ENCODE measurements around the gene PDXDC1.
"Not testable (repeated sequence)": the region's sequence is repeated elsewhere in the genome, so short reads cannot be mapped to it uniquely, and the experiment has no call there.

PDXDC1 gene

DNA sequence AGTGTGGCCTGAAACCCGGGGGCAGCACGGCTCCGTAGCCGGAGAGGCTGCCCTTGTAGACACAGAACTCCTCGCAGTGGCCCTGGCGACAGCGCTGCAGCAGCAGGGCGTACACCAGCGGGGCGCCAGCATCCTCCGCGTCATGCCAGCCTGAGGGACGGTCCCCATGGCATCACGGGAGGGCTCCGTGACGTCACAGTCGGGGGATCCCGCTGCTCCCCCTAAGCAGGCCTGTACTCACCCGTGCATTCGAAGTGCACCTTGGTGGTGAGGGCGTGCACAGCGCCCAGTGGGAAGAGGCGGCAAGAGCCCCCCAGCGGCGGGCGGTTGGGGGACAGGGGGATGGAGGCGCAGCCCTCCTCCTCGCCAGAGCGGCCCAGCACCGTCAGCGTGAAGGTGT lies 158.7 kb downstream of the PDXDC1 start:
- H3K27ac ChIP-seq (ENCODE audit: low read length); H3K4me2 ChIP-seq (ENCODE audit: low read length); H3K36me3 ChIP-seq (replicated peaks; ENCODE audit: low read depth, low read length); H3K9ac ChIP-seq (ENCODE audit: low read length); H2AFZ ChIP-seq (ENCODE audit: low read depth, low read length); H3K79me2 ChIP-seq (ENCODE audit: low read length); H3K27me3 ChIP-seq (ENCODE audit: low read depth, low read length); H3K4me3 ChIP-seq (ENCODE audit: low read length); H3K9me3 ChIP-seq (ENCODE audit: insufficient read depth, low read length); H4K20me1 ChIP-seq (ENCODE audit: insufficient read depth, low read length); H3K4me1 ChIP-seq (ENCODE audit: low read length): not testable (repeated sequence)

DNA sequence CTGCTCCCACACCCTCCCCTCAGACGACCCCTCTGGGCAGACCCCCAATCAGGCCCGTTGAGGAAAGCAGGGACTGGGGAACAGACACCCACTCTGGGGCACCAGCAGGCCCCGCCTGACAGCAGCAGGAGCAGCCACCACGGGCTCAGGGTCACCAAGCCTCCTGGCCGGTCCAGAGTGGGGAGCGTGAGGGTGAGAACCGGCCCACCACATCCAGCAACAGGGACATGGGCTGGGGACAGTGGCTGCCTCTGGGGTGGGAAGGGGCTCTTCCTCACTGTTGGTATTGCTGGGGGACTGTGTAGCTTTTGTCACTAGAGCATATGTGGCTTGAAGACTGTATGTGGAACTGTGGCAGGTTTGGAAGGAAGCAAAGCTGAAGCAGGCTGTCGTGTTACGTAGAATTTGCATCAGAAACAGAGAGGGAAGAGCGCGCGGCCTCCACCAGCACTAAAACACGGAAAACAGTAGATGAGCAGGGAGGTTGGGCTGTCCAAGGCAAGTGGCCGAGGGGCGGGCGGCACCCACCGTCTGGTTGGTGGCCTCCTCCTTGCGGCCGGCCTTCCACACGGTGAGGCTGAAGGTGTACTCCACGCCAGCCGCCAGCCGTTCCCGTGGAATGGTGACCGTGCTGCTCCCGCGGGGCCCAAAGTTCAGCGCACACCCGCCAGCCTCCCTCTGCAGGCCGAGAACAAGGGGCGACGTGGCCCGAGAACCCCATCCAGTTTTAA lies 160.1 kb downstream of the PDXDC1 start:
- not testable (repeated sequence) for H3K4me3 ChIP-seq (ENCODE audit: low read length); H3K27me3 ChIP-seq (ENCODE audit: low read depth, low read length); H3K79me2 ChIP-seq (ENCODE audit: low read length); H2AFZ ChIP-seq (ENCODE audit: low read depth, low read length); H3K9ac ChIP-seq (ENCODE audit: low read length); H3K4me1 ChIP-seq (ENCODE audit: low read length); H3K36me3 ChIP-seq (replicated peaks; ENCODE audit: low read depth, low read length); H3K4me2 ChIP-seq (ENCODE audit: low read length); H4K20me1 ChIP-seq (ENCODE audit: insufficient read depth, low read length); H3K27ac ChIP-seq (ENCODE audit: low read length); H3K9me3 ChIP-seq (ENCODE audit: insufficient read depth, low read length)

DNA sequence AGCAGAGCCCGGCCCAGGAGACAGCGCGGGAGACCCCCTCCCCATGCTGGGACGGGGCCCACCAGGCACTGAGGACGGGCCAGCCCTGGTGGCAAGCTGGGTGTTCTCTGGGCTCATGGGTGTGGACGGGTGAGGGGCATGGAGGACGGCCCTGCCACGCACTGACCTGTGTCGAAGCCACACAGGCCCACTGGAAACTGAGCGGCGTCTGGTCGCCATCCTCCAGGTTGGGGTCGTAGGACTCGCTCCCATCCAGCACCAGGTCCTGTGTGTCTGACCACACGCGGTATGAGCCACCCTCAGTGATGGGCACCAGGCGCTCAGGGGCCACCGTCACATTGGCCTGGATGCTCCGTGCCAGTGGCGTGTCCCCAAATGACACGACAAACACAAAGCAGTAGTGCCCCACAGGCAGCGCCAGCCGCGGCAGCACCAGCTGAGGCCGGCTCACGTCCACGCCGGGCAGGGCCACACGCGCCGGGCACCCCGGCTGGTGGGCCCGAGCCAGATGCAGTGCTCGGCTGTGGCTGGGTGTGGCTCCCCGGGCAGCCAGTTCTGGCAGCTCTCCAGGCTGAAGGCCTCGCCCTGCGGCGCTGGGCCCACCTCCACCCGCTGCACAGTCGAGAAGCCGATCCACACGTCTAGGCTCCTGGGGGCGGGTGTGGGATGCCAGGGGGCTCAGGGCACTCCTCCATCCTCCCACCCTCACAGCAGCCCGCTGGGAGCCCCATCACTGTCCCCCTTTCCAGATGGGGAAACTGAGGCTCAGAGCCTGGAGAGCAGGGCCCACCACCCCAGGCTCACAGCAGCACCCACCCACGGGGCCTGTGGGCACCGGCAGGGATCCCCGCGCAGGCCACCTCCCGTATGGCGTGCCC lies 160.9 kb downstream of the PDXDC1 start:
- not testable (repeated sequence) for H3K4me2 ChIP-seq (ENCODE audit: low read length); H3K4me3 ChIP-seq (ENCODE audit: low read length); H2AFZ ChIP-seq (ENCODE audit: low read depth, low read length); H3K27ac ChIP-seq (ENCODE audit: low read length); H3K9ac ChIP-seq (ENCODE audit: low read length); H3K79me2 ChIP-seq (ENCODE audit: low read length); H3K4me1 ChIP-seq (ENCODE audit: low read length); H3K27me3 ChIP-seq (ENCODE audit: low read depth, low read length); H3K9me3 ChIP-seq (ENCODE audit: insufficient read depth, low read length); H4K20me1 ChIP-seq (ENCODE audit: insufficient read depth, low read length); H3K36me3 ChIP-seq (replicated peaks; ENCODE audit: low read depth, low read length)

DNA sequence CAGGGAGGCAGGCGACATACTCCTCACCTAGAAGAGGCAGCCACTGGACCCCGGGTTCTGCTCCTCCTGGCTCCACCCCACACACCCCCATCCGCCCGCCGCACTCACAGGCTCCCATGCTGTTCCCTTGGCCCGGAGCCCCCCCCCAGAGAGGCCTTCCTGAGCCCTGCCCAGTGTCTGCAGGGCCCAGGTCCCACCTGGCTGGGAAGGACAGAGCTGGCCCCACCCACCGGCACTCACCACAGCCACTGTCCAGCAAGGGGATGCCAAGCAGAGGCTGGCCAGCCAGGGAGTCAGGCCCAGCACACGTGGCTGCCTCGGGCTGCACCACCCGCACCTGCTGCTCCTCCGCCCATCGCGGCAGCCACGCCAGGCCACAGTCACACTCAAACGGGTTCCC lies 162.7 kb downstream of the PDXDC1 start:
- not testable (repeated sequence) for H3K4me1 ChIP-seq (ENCODE audit: low read length); H3K27me3 ChIP-seq (ENCODE audit: low read depth, low read length); H3K9me3 ChIP-seq (ENCODE audit: insufficient read depth, low read length); H3K4me2 ChIP-seq (ENCODE audit: low read length); H4K20me1 ChIP-seq (ENCODE audit: insufficient read depth, low read length); H3K9ac ChIP-seq (ENCODE audit: low read length); H2AFZ ChIP-seq (ENCODE audit: low read depth, low read length); H3K36me3 ChIP-seq (replicated peaks; ENCODE audit: low read depth, low read length); H3K79me2 ChIP-seq (ENCODE audit: low read length); H3K27ac ChIP-seq (ENCODE audit: low read length); H3K4me3 ChIP-seq (ENCODE audit: low read length)

DNA sequence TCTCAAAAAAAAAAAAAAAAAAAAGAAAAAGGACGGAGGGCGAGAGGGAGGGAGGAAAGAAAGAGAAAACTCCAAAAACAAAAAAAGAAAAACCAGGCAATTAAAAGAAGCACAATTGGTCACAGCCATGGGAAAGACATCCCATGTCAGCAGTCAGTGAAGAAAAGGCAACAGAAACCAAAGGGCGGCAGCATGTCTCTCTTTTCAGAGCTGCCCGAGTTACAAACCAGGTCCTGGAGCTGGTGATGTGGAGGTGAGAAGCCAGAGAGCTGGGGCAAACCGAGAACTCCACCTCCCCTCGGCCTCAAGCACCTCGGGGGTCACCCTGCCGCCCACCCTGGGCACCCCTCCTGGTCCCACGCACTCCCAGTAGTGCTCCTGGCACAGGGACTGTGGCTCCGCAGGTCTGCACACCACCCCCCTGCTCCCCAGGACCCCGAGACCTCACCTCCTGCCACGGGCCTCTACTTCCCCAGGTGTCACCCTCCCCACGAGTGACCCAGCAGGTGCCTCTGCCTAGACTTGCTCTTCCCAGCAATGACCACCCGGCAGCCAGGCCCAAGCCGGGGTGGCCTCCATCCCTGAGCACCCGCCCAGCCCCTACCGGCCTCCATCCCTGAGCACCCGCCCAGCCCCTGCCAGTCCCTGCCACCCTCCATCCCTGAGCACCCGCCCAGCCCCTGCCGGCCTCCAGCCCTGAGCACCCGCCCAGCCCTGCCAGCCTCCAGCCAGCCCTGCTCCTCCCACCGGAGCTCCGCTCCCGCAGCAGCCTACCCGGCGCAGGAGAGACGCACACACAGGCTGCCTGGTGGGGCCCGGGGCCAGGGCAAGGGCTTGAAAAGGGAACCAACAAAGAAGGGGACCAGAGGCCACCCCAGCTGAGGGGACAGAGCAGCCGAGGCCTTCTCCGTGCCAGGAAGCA lies 165.9 kb downstream of the PDXDC1 start:
- not testable (repeated sequence) for H3K36me3 ChIP-seq (replicated peaks; ENCODE audit: low read depth, low read length); H2AFZ ChIP-seq (ENCODE audit: low read depth, low read length); H3K27me3 ChIP-seq (ENCODE audit: low read depth, low read length); H4K20me1 ChIP-seq (ENCODE audit: insufficient read depth, low read length); H3K79me2 ChIP-seq (ENCODE audit: low read length); H3K4me3 ChIP-seq (ENCODE audit: low read length); H3K4me1 ChIP-seq (ENCODE audit: low read length); H3K4me2 ChIP-seq (ENCODE audit: low read length); H3K9me3 ChIP-seq (ENCODE audit: insufficient read depth, low read length); H3K27ac ChIP-seq (ENCODE audit: low read length); H3K9ac ChIP-seq (ENCODE audit: low read length)

DNA sequence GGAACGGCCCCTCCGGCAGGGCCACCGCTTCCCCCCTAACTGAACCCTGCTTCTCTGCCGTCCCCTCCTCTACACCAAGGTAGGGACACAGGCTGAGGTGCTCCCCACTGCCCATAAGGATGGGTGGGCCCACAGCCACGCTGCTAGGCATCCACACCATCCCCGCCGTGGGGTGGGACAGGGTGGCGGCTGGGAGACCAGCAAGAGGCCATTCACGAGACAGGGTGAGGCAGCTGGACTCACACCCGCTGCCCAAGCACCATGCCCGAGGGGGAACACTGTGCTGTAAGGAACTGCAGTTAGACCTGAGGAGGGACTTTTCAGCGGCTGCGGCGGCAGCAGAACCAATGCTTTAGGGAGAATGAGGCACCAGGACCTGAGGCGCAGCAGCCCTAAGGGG lies 166.8 kb downstream of the PDXDC1 start:
- Histone ChIP-seq H2AFZ (ENCODE audit: low read depth, low read length) (no peak overlapping the region), H4K20me1 (ENCODE audit: insufficient read depth, low read length) (peaks cover 5% of the 10 kb centered on the region; the same call in 1 of the 2 replicates)

DNA sequence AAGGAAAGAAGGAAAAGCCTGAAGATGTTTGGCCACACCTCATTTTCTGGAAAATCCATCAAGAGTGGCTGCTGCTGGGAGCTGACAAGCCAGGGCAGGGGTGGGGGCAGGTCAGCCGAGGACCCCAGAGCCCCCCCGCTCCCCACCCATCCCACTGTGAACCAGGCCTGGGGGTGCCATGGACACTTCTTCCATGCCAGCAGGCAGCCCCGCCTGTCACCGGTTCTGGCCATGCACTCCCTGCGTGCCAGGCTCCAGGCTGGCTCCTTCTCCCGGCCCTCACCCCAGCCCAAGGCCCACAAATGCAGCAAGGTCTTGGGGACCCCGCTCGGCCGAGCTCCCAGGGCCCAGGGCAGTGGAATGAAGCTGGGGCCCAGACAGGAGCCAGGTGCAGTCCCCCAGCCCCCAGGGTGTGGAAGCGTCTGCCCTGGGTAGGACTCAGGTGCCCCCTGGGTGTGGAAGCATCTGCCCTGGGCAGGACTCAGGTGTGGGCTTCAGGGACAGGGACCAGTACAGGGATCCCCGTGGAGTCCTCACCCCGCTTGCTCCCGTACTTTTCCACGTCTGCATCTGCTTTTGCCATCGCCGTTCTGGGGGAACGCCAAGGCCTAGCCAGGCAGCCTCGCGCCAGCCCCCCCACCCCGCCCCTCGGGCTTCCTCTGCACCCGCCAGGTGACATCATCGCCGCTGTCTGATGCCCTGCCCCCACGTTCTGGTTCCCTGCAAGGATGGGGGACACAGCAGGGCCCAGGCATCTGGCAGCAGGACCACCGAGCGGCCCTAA lies 167.5 kb downstream of the PDXDC1 start:
- not testable (repeated sequence) for H3K9ac ChIP-seq (ENCODE audit: low read length); H3K9me3 ChIP-seq (ENCODE audit: insufficient read depth, low read length); H3K4me2 ChIP-seq (ENCODE audit: low read length); H3K27ac ChIP-seq (ENCODE audit: low read length); H3K4me3 ChIP-seq (ENCODE audit: low read length); H3K4me1 ChIP-seq (ENCODE audit: low read length); H3K36me3 ChIP-seq (replicated peaks; ENCODE audit: low read depth, low read length); H3K79me2 ChIP-seq (ENCODE audit: low read length); H2AFZ ChIP-seq (ENCODE audit: low read depth, low read length); H3K27me3 ChIP-seq (ENCODE audit: low read depth, low read length); H4K20me1 ChIP-seq (ENCODE audit: insufficient read depth, low read length)

More for the DNA sequence above, 166.8 kb downstream of the PDXDC1 start:
- peaks cover 4% of the 10 kb centered on the region; the same call in 1 of the 2 replicates for H3K79me2 ChIP-seq (ENCODE audit: low read length)
- no peak for TF ChIP-seq EZH2phosphoT487 (IDR thresholded peaks at IDR 0.05; ENCODE audit: low read depth)
- TF ChIP-seq, protein P1, sequence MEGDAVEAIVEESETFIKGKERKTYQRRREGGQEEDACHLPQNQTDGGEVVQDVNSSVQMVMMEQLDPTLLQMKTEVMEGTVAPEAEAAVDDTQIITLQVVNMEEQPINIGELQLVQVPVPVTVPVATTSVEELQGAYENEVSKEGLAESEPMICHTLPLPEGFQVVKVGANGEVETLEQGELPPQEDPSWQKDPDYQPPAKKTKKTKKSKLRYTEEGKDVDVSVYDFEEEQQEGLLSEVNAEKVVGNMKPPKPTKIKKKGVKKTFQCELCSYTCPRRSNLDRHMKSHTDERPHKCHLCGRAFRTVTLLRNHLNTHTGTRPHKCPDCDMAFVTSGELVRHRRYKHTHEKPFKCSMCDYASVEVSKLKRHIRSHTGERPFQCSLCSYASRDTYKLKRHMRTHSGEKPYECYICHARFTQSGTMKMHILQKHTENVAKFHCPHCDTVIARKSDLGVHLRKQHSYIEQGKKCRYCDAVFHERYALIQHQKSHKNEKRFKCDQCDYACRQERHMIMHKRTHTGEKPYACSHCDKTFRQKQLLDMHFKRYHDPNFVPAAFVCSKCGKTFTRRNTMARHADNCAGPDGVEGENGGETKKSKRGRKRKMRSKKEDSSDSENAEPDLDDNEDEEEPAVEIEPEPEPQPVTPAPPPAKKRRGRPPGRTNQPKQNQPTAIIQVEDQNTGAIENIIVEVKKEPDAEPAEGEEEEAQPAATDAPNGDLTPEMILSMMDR (IDR thresholded peaks at IDR 0.05; ENCODE audit: low read depth, low read length), result no peak
- no peaks in the 10 kb centered on the region for H3K9me3 ChIP-seq (ENCODE audit: insufficient read depth, low read length)
- H3K27ac ChIP-seq (ENCODE audit: low read length), result no peak overlapping the region
- no peaks in the 10 kb centered on the region for H3K36me3 ChIP-seq (replicated peaks; ENCODE audit: low read depth, low read length)
- no peaks in the 10 kb centered on the region for H3K27me3 ChIP-seq (ENCODE audit: low read depth, low read length)
- no peaks in the 10 kb centered on the region for H3K4me1 ChIP-seq (ENCODE audit: low read length)
- no peak overlapping the region for H3K9ac ChIP-seq (ENCODE audit: low read length)
- no peak overlapping the region for H3K4me3 ChIP-seq (ENCODE audit: low read length)
- no peak overlapping the region for H3K4me2 ChIP-seq (ENCODE audit: low read length)

Measured in OCI-LY3 (cell line).